GM19395 (cell line): ENCODE results near the gene DNAJC5.

Experiments used
- ATAC-seq: cut with Tn5 transposase; IDR thresholded peaks from one replicate; pipeline ENCODE4 v1.9.1; 2021; ENCODE audit warnings: mild to moderate bottlenecking, moderate library complexity; ENCODE audit not compliant: unreplicated experiment

Gene DNAJC5

GRCh38 chr20:63883201-63883593, 11.7 kb upstream of the DNAJC5 start:
- no peak for ATAC-seq

GRCh38 chr20:63884506-63885263, 10.2 kb upstream of the DNAJC5 start:
- ATAC-seq, result no peak

- ATAC-seq, result no peak
These were observed 9.5 kb upstream of the DNAJC5 start for GRCh38 chr20:63885264-63886053.

GRCh38 chr20:63886054-63886419, 8.9 kb upstream of the DNAJC5 start:
- no peak for ATAC-seq

GRCh38 chr20:63886921-63887320, 8.0 kb upstream of the DNAJC5 start:
- no peak for ATAC-seq

GRCh38 chr20:63889241-63890200, 5.4 kb upstream of the DNAJC5 start:
- no peak for ATAC-seq

GRCh38 chr20:63890201-63890576, 4.7 kb upstream of the DNAJC5 start:
- no peak for ATAC-seq

GRCh38 chr20:63890616-63891015, 4.3 kb upstream of the DNAJC5 start:
- no peak for ATAC-seq

- ATAC-seq, result no peak
These were observed 3.6 kb upstream of the DNAJC5 start for GRCh38 chr20:63891061-63892002.

GRCh38 chr20:63892402-63892801, 2.5 kb upstream of the DNAJC5 start:
- ATAC-seq, result no peak

- no peak for ATAC-seq
These were observed 948 bp upstream of the DNAJC5 start for GRCh38 chr20:63893999-63894357.

GRCh38 chr20:63895202-63895951, 451 bp downstream of the DNAJC5 start:
- ATAC-seq, result peak; percentile 5

GRCh38 chr20:63895952-63896263, 982 bp downstream of the DNAJC5 start:
- ATAC-seq, result peak; percentile 18

- ATAC-seq, result peak; percentile 54
These were observed 1.6 kb downstream of the DNAJC5 start for GRCh38 chr20:63896264-63897105.

- ATAC-seq, result no peak
These were observed 3.1 kb downstream of the DNAJC5 start for GRCh38 chr20:63897978-63898561.

GRCh38 chr20:63898882-63899558, 4.1 kb downstream of the DNAJC5 start:
- ATAC-seq, result no peak

GRCh38 chr20:63900413-63900812, 5.5 kb downstream of the DNAJC5 start:
- no peak for ATAC-seq
